NCI-H510A treated with DMSO at 0.1 percent for 48 hours (cell line): Measurements from ENCODE around the gene BOK.

Experiments
- DNase-seq: peaks from one replicate; lab custom pipeline; 2025; lab: John Stamatoyannopoulos, UW

BOK gene

GRCh38 chr2:241538838-241539615 lies 19.5 kb upstream of the BOK start:
- no peak for DNase-seq

GRCh38 chr2:241539616-241540374 lies 18.8 kb upstream of the BOK start:
- DNase-seq, result no peak

DNA sequence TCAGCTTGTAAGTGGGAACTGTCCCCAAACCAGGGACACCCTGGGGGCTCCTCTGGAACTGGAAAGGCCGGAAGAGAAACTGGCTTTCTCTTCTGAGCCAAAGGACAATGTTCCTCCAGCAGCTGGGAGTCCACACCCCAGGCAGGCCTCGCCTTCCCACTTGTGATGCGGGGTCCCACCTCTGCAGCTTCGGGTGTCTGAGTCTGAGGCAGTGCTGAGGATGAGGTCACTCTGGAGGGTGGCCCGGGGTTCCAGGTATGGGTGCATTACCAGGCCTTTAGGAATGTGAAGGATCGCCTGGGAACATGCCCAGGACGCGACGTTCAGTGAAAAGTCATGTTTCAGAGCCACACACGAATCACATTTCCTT lies 18.2 kb upstream of the BOK start:
- DNase-seq, result no peak

GRCh38 chr2:241540771-241541561 lies 17.6 kb upstream of the BOK start:
- no peak for DNase-seq

DNA sequence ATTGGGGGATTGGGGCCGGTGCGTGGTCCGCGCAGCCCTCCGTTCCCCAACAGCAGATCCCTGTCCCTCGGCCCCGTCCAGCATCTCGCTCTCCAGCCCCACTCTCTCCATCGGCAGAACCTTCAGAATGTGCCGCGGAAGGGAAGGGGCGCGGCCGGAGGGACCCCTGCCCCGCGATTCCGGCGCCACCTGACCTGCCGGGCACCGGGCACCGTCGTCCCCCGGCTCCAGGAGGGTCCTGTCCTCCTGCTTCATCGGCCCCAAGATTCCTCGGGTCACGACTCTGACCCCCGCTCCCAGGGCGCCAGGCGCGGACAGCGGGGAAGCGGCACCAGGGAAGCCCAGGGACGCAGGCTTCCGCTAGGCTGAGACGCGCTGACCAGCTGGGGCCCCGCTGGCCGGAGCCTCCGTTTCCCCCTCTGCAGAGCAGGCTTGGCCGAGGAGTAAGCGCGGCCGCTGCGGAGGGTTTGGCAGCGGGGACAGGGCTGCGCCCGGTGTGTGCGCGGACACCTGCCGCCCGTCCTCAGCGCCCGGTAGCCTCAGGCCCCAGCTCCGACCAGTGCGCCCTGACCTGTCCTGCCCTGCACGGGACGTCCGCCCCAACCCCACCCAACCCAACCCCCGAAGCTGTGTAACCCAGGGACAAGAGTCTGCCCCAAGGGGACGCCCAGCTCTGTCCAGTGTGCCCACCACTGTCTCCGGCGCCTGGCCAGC lies 16.8 kb upstream of the BOK start:
- no peak for DNase-seq

- DNase-seq, result no peak
Observed at GRCh38 chr2:241542278-241542605, 16.3 kb upstream of the BOK start.

GRCh38 chr2:241545106-241545505 lies 13.4 kb upstream of the BOK start:
- no peak for DNase-seq

DNA sequence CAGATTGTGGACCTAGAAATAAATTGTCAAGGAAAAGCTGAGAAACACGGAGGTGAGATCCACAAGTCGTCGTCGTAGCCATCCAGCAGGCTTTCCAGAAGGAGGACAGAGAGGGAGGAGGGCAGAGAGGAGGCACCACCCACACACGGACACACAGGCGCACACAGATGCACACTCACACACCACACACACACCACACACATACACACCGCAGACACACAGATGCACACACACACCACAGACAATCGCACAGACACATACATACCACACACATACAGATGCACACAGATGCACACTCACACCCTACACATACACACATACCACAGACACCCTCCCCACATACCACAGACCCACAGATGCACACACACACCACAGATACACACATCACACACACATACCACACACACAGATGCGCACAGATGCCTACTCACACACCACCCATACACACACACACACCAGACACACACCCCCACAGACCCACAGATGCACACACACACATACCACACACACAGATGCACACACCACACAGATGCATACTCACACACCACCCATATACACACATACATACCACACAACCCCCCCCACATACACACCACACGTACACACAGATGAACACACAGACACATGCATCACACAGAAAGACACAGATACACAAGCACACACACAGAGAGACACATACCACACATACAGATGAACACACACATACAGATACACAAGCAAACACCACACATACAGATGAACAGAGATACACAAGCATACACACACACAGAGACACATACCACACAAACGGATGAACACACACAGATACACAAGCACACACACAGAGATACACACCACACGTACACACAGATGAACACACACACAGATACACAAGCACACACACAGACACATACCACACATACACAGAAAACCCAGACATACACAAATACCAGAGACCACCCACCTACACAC lies 12.7 kb upstream of the BOK start:
- DNase-seq, result no peak

GRCh38 chr2:241546771-241547498 lies 11.6 kb upstream of the BOK start:
- DNase-seq, result no peak

GRCh38 chr2:241547781-241548450 lies 10.6 kb upstream of the BOK start:
- no peak for DNase-seq

DNA sequence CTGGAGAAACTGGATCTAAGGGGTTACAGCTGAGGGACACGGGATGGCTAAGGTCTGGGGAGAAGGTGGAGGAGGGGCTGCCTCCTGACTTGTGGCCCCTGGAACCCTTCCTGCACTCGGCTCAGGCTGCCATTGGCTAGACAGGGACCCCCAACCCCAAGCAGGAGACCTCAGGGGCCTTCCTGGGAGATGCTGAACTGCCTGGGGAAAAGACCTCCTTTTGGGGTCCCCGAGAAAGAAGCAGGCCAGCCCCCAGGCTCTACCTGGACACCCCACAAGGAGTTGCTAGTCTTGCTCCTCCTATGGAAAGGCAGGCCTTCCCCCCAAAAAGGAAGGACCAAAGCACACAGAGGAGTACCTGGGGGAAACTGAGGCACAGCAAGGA lies 10.1 kb upstream of the BOK start:
- DNase-seq, result no peak

GRCh38 chr2:241550616-241551580 lies 7.6 kb upstream of the BOK start:
- peak; percentile 77 for DNase-seq

DNA sequence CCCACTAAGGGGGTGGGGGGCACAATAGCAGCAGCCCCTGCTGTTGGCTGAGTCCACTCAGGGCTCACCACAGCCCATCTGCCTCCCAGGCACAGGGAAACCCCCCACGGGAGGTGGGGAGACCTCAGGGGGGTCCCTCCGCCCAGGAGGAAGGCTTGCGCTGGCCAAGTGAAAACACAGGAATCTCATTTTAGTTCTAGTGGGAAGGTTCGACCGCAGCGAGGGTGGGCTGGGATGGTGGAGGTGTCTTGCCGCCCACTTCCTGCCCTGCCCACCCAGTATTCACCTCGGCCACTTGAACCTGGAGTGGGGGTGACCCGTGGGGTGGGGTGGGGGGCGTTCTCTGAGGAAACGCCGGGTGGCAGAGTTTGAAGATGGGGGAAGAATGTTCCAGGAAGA lies 6.9 kb upstream of the BOK start:
- no peak for DNase-seq

DNA sequence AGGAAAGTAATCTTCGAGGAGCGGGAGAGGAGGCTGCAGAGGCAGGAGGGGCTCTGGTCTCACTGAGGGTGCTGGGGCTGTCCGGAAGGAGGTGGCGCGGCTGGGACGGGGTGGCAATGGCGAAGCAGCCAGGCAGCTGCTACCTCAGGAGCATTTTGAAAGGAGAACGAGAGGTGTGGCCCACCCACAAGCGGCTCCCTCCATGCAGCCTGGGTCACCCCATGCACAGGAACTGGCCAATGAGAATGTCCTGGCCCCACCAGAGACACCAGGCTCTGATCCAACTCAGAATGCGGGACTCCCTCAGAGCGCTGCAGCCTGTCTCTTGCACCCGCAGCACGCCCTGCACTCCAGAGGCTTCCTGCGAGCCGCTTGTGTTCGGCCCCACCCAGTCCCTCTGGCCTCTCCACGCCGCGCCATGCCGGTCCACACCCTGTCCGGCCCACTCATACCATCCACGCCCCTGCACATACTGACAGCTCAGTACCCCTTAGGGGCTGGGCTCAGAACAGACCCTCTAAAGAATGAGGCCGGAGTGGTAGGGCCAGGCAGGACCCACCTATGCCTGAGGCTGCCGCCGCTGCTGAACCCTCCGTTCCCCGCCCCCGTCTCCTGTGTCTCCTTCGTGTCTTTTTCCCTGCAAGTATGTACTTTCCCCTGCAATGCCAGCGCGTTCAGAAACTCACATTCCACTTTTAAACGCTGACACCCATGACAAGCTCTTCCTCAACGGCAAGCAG lies 6.4 kb upstream of the BOK start:
- no peak for DNase-seq

GRCh38 chr2:241553512-241553830 lies 5.1 kb upstream of the BOK start:
- no peak for DNase-seq

- DNase-seq, result no peak
Observed at GRCh38 chr2:241553981-241554380, 4.6 kb upstream of the BOK start.

DNA sequence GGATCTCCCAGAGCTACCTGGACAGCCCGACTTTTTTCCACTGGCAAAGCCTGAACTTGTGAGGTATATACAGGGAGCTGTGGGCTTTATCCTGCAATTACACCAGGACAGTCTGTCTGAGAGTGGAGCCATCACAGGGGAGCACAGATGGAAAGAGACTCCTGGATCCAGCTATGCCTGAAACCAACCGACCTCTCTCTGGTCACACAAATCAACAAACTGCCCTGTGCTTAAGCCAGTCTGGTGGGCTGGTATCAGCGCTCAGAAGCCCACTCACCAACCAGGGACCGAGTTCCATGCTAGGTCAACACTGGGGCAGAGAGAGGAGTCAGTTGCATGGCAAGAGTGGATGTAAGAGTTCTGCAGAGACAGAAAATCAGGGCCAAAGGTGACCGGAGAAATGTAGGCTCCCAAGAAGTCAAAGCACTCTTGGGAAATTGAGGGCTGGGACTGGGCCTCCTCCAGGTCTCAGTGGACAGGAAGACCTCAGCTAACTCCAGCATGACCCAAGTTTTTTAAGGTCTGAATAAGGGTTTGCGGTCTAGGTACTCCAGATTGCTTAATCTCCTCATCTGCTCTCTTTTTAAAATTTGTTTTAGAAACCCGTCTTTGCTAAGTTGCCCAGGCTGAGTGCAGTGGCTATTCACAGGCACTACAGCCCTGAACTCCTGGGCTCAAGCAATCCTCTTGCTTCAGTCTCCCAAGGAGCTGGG lies 3.8 kb upstream of the BOK start:
- DNase-seq, result no peak

DNA sequence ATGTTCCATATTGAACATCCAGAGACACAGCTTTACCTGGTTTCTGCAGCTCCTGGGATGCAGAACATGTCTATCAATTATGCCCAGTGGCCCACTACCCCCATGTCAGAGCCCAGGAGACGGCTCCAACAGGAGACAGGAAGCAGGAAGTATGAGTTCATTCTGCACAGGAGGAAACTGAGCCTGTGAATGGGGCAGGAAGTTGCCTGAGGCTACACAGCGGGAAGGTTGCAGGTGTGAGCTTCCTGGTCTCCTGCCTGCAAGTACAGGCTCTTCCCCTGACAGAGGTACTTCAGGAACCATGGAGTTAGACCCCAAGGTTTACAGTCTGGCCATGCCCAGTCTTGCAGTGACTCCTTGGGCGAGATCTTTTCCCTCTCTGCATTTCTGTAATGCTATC lies 2.8 kb upstream of the BOK start:
- DNase-seq, result no peak
